Prostate gland (tissue), 2 donors: Measurements from ENCODE around the gene RPL32.

Source experiments
- CTCF ChIP-seq, 4 experiments: fragments of 200-600 bp in 2 of 4; fragments of 450-650 bp in 2 of 4; sonication (generic) in 2 of 4; IDR thresholded peaks; 1 replicate in 3 of 4; 2 replicates in 1 of 4; pipeline ENCODE4 v1.5.1; 2016 to 2019; ENCODE audit warnings: antibody characterized with exemption in 4 of 4, mild to moderate bottlenecking in 2 of 4, moderate library complexity in 2 of 4
- POLR2A ChIP-seq: fragments of 450-650 bp; IDR thresholded peaks from one replicate; pipeline ENCODE4 v1.6.1; 2016; ENCODE audit warnings: antibody characterized with exemption, mild to moderate bottlenecking

- TF ChIP-seq CTCF (IDR thresholded peaks at IDR 0.05) (no peak), POLR2A (no peak)
Observed at GRCh38 chr3:12799525-12800440, 41.6 kb downstream of the RPL32 start.
